T-helper 2 cell treated with Interferon-gamma antibody and Interleukin-4, amounts not matched to agents 5 μg/mL and 100 μg/mL, for 36 hours (primary cell): ENCODE measurements around the gene SLC5A11.

Experiments
- DNase-seq: peaks from one replicate; pipeline ENCODE4 v3.0.0; 2021; ENCODE audit warnings: low spot score
- H3K27ac Mint-ChIP-seq: one replicate; pipeline ENCODE4 v1.8.0; 2021; ENCODE audit warnings: mild to moderate bottlenecking, mixed read lengths
- H3K27me3 Mint-ChIP-seq: one replicate; pipeline ENCODE4 v1.8.0; 2021; ENCODE audit warnings: low read depth, mixed read lengths
- H3K36me3 Mint-ChIP-seq: one replicate; pipeline ENCODE4 v1.8.0; 2021; ENCODE audit warnings: low read depth, mixed read lengths
- H3K4me1 Mint-ChIP-seq: one replicate; pipeline ENCODE4 v1.8.0; 2021; ENCODE audit warnings: low read depth, mixed read lengths
- H3K4me3 Mint-ChIP-seq: one replicate; pipeline ENCODE4 v1.8.0; 2022; ENCODE audit warnings: mild to moderate bottlenecking, moderate library complexity, mixed read lengths
- H3K9me3 Mint-ChIP-seq: one replicate; pipeline ENCODE4 v1.8.0; 2021; ENCODE audit warnings: mixed read lengths

The SLC5A11 gene

GRCh38 chr16:24931091-24931490 lies 85.3 kb downstream of the SLC5A11 start:
- DNase-seq = no peak
- H3K4me3 Mint-ChIP-seq = no peak overlapping the region
- H3K9me3 Mint-ChIP-seq = no peaks in the 10 kb centered on the region
- H3K27me3 Mint-ChIP-seq = no peaks in the 10 kb centered on the region
- peaks cover 36% of the 10 kb centered on the region for H3K36me3 Mint-ChIP-seq
- no peak overlapping the region for H3K27ac Mint-ChIP-seq
- H3K4me1 Mint-ChIP-seq = no peaks in the 10 kb centered on the region

GRCh38 chr16:24935336-24935735 lies 89.6 kb downstream of the SLC5A11 start:
- H3K9me3 Mint-ChIP-seq = no peaks in the 10 kb centered on the region
- DNase-seq = no peak
- peaks cover 42% of the 10 kb centered on the region for H3K36me3 Mint-ChIP-seq
- H3K4me1 Mint-ChIP-seq = no peaks in the 10 kb centered on the region
- no peak overlapping the region for H3K27ac Mint-ChIP-seq
- H3K4me3 Mint-ChIP-seq = no peak overlapping the region
- no peaks in the 10 kb centered on the region for H3K27me3 Mint-ChIP-seq

- DNase-seq = no peak
- no peak overlapping the region for H3K27ac Mint-ChIP-seq
- no peaks in the 10 kb centered on the region for H3K27me3 Mint-ChIP-seq
- no peaks in the 10 kb centered on the region for H3K4me1 Mint-ChIP-seq
- H3K9me3 Mint-ChIP-seq = no peaks in the 10 kb centered on the region
- H3K4me3 Mint-ChIP-seq = no peak overlapping the region
- peaks cover 46% of the 10 kb centered on the region for H3K36me3 Mint-ChIP-seq
Measured at GRCh38 chr16:24936151-24936550, 90.4 kb downstream of the SLC5A11 start.

- H3K36me3 Mint-ChIP-seq = peaks cover 41% of the 10 kb centered on the region
- H3K27ac Mint-ChIP-seq = no peak overlapping the region
- no peak overlapping the region for H3K4me3 Mint-ChIP-seq
- no peaks in the 10 kb centered on the region for H3K27me3 Mint-ChIP-seq
- no peaks in the 10 kb centered on the region for H3K9me3 Mint-ChIP-seq
- H3K4me1 Mint-ChIP-seq = no peaks in the 10 kb centered on the region
- DNase-seq = no peak
Measured at GRCh38 chr16:24939224-24939623, 93.5 kb downstream of the SLC5A11 start.

GRCh38 chr16:24939738-24940137 lies 94.0 kb downstream of the SLC5A11 start:
- Mint-ChIP-seq H3K27ac (no peak overlapping the region), H3K27me3 (no peaks in the 10 kb centered on the region), H3K9me3 (no peaks in the 10 kb centered on the region), H3K4me1 (no peaks in the 10 kb centered on the region), H3K4me3 (no peak overlapping the region), H3K36me3 (peaks cover 38% of the 10 kb centered on the region)
- DNase-seq = no peak

GRCh38 chr16:24943471-24943870 lies 97.7 kb downstream of the SLC5A11 start:
- no peaks in the 10 kb centered on the region for H3K27me3 Mint-ChIP-seq
- H3K36me3 Mint-ChIP-seq = peaks cover 38% of the 10 kb centered on the region
- no peak for DNase-seq
- H3K27ac Mint-ChIP-seq = no peak overlapping the region
- no peaks in the 10 kb centered on the region for H3K4me1 Mint-ChIP-seq
- no peak overlapping the region for H3K4me3 Mint-ChIP-seq
- H3K9me3 Mint-ChIP-seq = no peaks in the 10 kb centered on the region

GRCh38 chr16:24944206-24944605 lies 98.4 kb downstream of the SLC5A11 start:
- H3K27ac Mint-ChIP-seq = no peak overlapping the region
- no peaks in the 10 kb centered on the region for H3K4me1 Mint-ChIP-seq
- H3K27me3 Mint-ChIP-seq = no peaks in the 10 kb centered on the region
- DNase-seq = no peak
- H3K9me3 Mint-ChIP-seq = no peaks in the 10 kb centered on the region
- H3K4me3 Mint-ChIP-seq = no peak overlapping the region
- H3K36me3 Mint-ChIP-seq = peaks cover 34% of the 10 kb centered on the region

GRCh38 chr16:24946155-24946554 lies 100.4 kb downstream of the SLC5A11 start:
- H3K9me3 Mint-ChIP-seq = no peaks in the 10 kb centered on the region
- no peak overlapping the region for H3K4me3 Mint-ChIP-seq
- H3K4me1 Mint-ChIP-seq = no peaks in the 10 kb centered on the region
- DNase-seq = no peak
- H3K27ac Mint-ChIP-seq = no peak overlapping the region
- H3K27me3 Mint-ChIP-seq = no peaks in the 10 kb centered on the region
- H3K36me3 Mint-ChIP-seq = peaks cover 26% of the 10 kb centered on the region

GRCh38 chr16:24950275-24950674 lies 104.5 kb downstream of the SLC5A11 start:
- Mint-ChIP-seq H3K4me1 (no peaks in the 10 kb centered on the region), H3K27me3 (no peaks in the 10 kb centered on the region), H3K4me3 (no peak overlapping the region), H3K36me3 (peaks cover 37% of the 10 kb centered on the region), H3K27ac (no peak overlapping the region), H3K9me3 (no peaks in the 10 kb centered on the region)
- no peak for DNase-seq

- Mint-ChIP-seq H3K9me3 (no peaks in the 10 kb centered on the region), H3K27ac (no peak overlapping the region), H3K4me3 (no peak overlapping the region), H3K4me1 (peaks cover 2% of the 10 kb centered on the region), H3K27me3 (no peaks in the 10 kb centered on the region), H3K36me3 (peaks cover 39% of the 10 kb centered on the region)
- DNase-seq = no peak
Measured at GRCh38 chr16:24953306-24953705, 107.5 kb downstream of the SLC5A11 start.

GRCh38 chr16:24953721-24954120 lies 108.0 kb downstream of the SLC5A11 start:
- Mint-ChIP-seq H3K4me3 (no peak overlapping the region), H3K36me3 (peaks cover 39% of the 10 kb centered on the region), H3K27me3 (no peaks in the 10 kb centered on the region), H3K4me1 (peaks cover 2% of the 10 kb centered on the region), H3K27ac (no peak overlapping the region), H3K9me3 (no peaks in the 10 kb centered on the region)
- no peak for DNase-seq

GRCh38 chr16:24954137-24954536 lies 108.4 kb downstream of the SLC5A11 start:
- DNase-seq = no peak
- Mint-ChIP-seq H3K9me3 (no peaks in the 10 kb centered on the region), H3K4me1 (peaks cover 2% of the 10 kb centered on the region), H3K27ac (no peak overlapping the region), H3K27me3 (no peaks in the 10 kb centered on the region), H3K36me3 (peaks cover 43% of the 10 kb centered on the region), H3K4me3 (no peak overlapping the region)

- H3K9me3 Mint-ChIP-seq = no peaks in the 10 kb centered on the region
- H3K36me3 Mint-ChIP-seq = peaks cover 49% of the 10 kb centered on the region
- no peak for DNase-seq
- no peak overlapping the region for H3K4me3 Mint-ChIP-seq
- H3K27me3 Mint-ChIP-seq = no peaks in the 10 kb centered on the region
- H3K4me1 Mint-ChIP-seq = peaks cover 2% of the 10 kb centered on the region
- H3K27ac Mint-ChIP-seq = no peak overlapping the region
Measured at GRCh38 chr16:24955975-24956731, 110.4 kb downstream of the SLC5A11 start.

GRCh38 chr16:24957887-24958286 lies 112.1 kb downstream of the SLC5A11 start:
- no peak for DNase-seq
- H3K9me3 Mint-ChIP-seq = peaks cover 9% of the 10 kb centered on the region
- H3K4me3 Mint-ChIP-seq = no peak overlapping the region
- peaks cover 2% of the 10 kb centered on the region for H3K4me1 Mint-ChIP-seq
- H3K27me3 Mint-ChIP-seq = no peaks in the 10 kb centered on the region
- peaks cover 54% of the 10 kb centered on the region for H3K36me3 Mint-ChIP-seq
- H3K27ac Mint-ChIP-seq = no peak overlapping the region
